IMR-90 (cell line): ENCODE measurements around the gene DCTN2.

Experiments
- CEBPB ChIP-seq: IDR thresholded peaks from 2 replicates; pipeline ENCODE4 v1.6.1; 2012; ENCODE audit warnings: low read depth, low read length, improper control_type of control experiment
- CTCF ChIP-seq: conservative IDR thresholded peaks from 2 replicates; pipeline ENCODE4 v1.5.1; 2012; ENCODE audit warnings: mild to moderate bottlenecking, low read depth, low read length, improper control_type of control experiment
- FOS ChIP-seq: fragments of 150-350 bp; IDR thresholded peaks from 2 replicates; pipeline ENCODE4 v1.6.1; 2016; ENCODE audit warnings: low read depth, low read length
- POLR2A ChIP-seq: IDR thresholded peaks from 2 replicates; pipeline ENCODE4 v1.6.1; 2012; ENCODE audit warnings: mild to moderate bottlenecking, low read depth, low read length
- SMC3 ChIP-seq: fragments of 150-350 bp; IDR thresholded peaks from 2 replicates; pipeline ENCODE4 v1.6.1; 2016; ENCODE audit warnings: low read depth, mild to moderate bottlenecking, antibody characterized with exemption, low read length, moderate library complexity
- TF ChIP-seq, protein P1 (sequence below): fragments of 150-350 bp; IDR thresholded peaks from 2 replicates; pipeline ENCODE4 v1.6.1; 2016; ENCODE audit warnings: low read depth, mild to moderate bottlenecking, low read length, moderate library complexity, borderline replicate concordance
- TF ChIP-seq, protein P2 (sequence below): fragments of 150-350 bp; IDR thresholded peaks from 2 replicates; pipeline ENCODE4 v1.6.1; 2017; ENCODE audit warnings: mild to moderate bottlenecking, antibody characterized with exemption, low read length, low read depth

DNA sequence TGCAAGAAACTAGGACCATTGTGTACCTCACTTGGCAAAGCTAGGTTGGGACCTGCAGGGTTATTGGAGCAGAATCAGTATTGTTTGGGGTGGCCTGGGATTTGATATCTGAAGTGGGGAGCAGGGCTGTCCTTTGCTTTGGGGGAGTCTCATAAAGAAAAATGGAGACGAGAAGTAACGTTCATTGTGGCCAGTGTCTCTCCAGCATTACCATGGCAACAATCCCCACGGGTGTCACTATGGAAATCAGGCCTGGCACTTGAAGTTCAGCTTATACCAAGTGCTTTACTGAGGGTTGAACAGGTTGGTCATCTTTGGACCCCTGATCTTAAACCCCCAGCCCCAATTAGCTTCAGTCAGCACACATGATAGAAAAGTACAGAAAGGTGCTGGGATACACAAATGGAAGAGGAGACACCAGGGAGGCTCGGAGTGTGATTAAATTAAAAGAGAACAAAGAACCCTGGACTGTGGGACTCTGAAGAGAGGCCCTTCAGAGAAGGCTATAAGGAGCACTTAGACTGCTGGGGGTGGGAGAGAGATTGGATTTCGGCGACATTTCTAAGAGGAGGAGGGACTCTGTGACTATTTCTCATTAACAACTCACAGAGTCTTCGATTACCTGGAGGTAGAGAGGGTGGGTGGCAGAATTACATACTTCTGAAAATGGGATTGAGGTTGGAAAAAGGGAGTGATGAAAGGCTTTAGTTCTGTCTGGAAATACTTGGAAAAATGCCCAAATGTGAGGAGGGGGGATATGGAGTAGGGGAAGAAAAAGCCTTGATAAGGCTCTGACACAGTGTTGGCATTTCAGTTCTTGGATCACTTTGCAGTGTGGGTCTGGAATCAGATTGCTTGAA lies 6.6 kb upstream of the DCTN2 start:
- TF ChIP-seq POLR2A, result no peak
- TF ChIP-seq CTCF, result no peak
- TF ChIP-seq, protein P1, sequence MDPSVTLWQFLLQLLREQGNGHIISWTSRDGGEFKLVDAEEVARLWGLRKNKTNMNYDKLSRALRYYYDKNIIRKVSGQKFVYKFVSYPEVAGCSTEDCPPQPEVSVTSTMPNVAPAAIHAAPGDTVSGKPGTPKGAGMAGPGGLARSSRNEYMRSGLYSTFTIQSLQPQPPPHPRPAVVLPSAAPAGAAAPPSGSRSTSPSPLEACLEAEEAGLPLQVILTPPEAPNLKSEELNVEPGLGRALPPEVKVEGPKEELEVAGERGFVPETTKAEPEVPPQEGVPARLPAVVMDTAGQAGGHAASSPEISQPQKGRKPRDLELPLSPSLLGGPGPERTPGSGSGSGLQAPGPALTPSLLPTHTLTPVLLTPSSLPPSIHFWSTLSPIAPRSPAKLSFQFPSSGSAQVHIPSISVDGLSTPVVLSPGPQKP, result no peak
- TF ChIP-seq FOS, result no peak
- TF ChIP-seq, protein P2, sequence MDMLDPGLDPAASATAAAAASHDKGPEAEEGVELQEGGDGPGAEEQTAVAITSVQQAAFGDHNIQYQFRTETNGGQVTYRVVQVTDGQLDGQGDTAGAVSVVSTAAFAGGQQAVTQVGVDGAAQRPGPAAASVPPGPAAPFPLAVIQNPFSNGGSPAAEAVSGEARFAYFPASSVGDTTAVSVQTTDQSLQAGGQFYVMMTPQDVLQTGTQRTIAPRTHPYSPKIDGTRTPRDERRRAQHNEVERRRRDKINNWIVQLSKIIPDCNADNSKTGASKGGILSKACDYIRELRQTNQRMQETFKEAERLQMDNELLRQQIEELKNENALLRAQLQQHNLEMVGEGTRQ, result no peak
- no peak for TF ChIP-seq SMC3
- TF ChIP-seq CEBPB, result no peak
